Suprapubic skin (tissue), 4 donors: ENCODE measurements around the gene TENM3. TPM values are rescaled to one million over a fixed set of nuclear protein-coding genes. Genes with fewer than 3 reads are reported as not detected.

ENCODE experiments used
- DNase-seq, 2 donors: peaks; one replicate each; pipeline ENCODE4 v3.0.0-alpha.2; 2019; ENCODE audit warnings: low spot score in 2 of 2
- H3K27ac ChIP-seq: fragments of 200-600 bp; sonication (generic); one replicate; pipeline ENCODE4 v1.5.1; 2019
- H3K27me3 ChIP-seq: fragments of 200-600 bp; sonication (generic); one replicate; pipeline ENCODE4 v1.5.1; 2019
- H3K36me3 ChIP-seq: fragments of 200-600 bp; sonication (generic); one replicate; pipeline ENCODE4 v1.5.1; 2019
- H3K4me1 ChIP-seq: fragments of 200-600 bp; sonication (generic); one replicate; pipeline ENCODE4 v1.5.1; 2019
- H3K4me3 ChIP-seq: fragments of 200-600 bp; sonication (generic); one replicate; pipeline ENCODE4 v1.5.1; 2019; ENCODE audit warnings: mild to moderate bottlenecking
- H3K9me3 ChIP-seq: fragments of 200-600 bp; sonication (generic); one replicate; pipeline ENCODE4 v1.5.1; 2019
- EP300 ChIP-seq: sonication (generic); formaldehyde crosslinking; IDR thresholded peaks from one replicate; pipeline ENCODE4 v1.6.1; 2017; ENCODE audit warnings: antibody characterized with exemption
- POLR2A ChIP-seq, 2 donors: fragments of 450-650 bp; IDR thresholded peaks; one replicate each; pipeline ENCODE4 v1.6.1; 2017; ENCODE audit warnings: antibody characterized with exemption in 2 of 2, mild to moderate bottlenecking in 2 of 2, moderate library complexity in 2 of 2
- POLR2AphosphoS5 ChIP-seq, 3 donors: sonication (generic); formaldehyde crosslinking; IDR thresholded peaks; one replicate each; pipeline ENCODE4 v1.6.1; 2017; ENCODE audit warnings: antibody characterized with exemption in 3 of 3
- WGBS: methylation state at CpG from one replicate; pipeline ENCODE4 v1.1.5; 2018; 5-methylcytosine and 5-hydroxymethylcytosine counted together
- total RNA-seq, 4 donors: library from RNA; depleted of rRNA; stranded (reverse); fragments of >200 nt; gene quantifications; one replicate each; pipeline ENCODE4 v1.1.0, GENCODE V29; 2016
- TF ChIP-seq, protein P1 (sequence below), 2 donors: fragments of 200-600 bp in 1 of 2; fragments of 450-650 bp in 1 of 2; sonication (generic) in 1 of 2; IDR thresholded peaks; one replicate each; pipeline ENCODE4 v1.5.1; 2016 to 2019; ENCODE audit warnings: antibody characterized with exemption in 2 of 2, mild to moderate bottlenecking in 1 of 2, moderate library complexity in 1 of 2

The TENM3 gene
- total RNA-seq, 4 donors from 2014 or later = 0.81 to 2.9 (median 1.8) TPM

DNA sequence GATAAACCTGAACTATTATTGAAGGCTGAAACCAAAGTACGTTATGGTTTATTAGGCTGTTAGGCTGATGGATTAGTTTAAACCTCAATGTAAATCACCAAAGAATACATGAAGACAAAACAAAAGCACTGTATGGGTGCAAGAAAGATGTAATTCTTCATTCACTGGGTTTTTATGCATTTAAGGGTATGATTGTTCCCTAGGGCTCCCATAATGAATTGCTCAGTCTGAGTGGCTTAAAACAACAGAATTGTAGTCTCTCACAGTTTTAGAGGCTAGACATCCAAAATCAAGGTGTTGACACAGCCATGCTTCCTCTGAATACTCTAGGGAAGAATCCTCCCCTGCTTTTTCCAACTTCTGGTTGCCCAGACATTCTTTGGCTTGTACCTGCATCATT lies 222.8 kb downstream of the TENM3 start:
- TF ChIP-seq EP300 = no peak
- no peak for TF ChIP-seq POLR2A (IDR thresholded peaks at IDR 0.05)
- TF ChIP-seq, protein P1, sequence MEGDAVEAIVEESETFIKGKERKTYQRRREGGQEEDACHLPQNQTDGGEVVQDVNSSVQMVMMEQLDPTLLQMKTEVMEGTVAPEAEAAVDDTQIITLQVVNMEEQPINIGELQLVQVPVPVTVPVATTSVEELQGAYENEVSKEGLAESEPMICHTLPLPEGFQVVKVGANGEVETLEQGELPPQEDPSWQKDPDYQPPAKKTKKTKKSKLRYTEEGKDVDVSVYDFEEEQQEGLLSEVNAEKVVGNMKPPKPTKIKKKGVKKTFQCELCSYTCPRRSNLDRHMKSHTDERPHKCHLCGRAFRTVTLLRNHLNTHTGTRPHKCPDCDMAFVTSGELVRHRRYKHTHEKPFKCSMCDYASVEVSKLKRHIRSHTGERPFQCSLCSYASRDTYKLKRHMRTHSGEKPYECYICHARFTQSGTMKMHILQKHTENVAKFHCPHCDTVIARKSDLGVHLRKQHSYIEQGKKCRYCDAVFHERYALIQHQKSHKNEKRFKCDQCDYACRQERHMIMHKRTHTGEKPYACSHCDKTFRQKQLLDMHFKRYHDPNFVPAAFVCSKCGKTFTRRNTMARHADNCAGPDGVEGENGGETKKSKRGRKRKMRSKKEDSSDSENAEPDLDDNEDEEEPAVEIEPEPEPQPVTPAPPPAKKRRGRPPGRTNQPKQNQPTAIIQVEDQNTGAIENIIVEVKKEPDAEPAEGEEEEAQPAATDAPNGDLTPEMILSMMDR (IDR thresholded peaks at IDR 0.05) = no peak
- no peak for TF ChIP-seq POLR2AphosphoS5 (IDR thresholded peaks at IDR 0.05)
- H3K9me3 ChIP-seq = no peaks in the 10 kb centered on the region
- DNase-seq = no peak
- H3K27ac ChIP-seq = no peak overlapping the region
- no peaks in the 10 kb centered on the region for H3K4me1 ChIP-seq
- H3K4me3 ChIP-seq = no peak overlapping the region
- no peaks in the 10 kb centered on the region for H3K36me3 ChIP-seq
- no peaks in the 10 kb centered on the region for H3K27me3 ChIP-seq
- 88% methylated on average over 1 of the region's 1 CpG for WGBS

DNA sequence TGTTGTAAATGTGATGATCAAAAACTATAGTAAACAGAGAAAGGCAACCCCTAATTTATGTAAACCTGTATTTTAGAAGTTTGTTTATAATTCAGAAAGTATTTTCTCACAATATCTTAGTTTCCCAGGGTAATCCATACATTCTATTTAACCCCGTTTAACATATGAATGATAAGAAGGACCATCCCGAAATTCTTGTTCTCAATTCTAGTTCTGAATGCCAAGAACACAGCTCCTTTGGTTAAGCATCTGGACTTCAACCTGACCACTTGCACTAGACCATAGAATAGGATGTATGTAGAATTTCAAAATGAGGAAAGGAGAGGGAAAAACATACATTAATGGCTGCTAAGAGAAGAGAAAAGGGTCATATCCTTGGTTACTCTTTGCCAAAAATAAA lies 227.0 kb downstream of the TENM3 start:
- WGBS = 83% methylated on average over 2 of the region's 2 CpGs
- Histone ChIP-seq H3K36me3 (no peaks in the 10 kb centered on the region), H3K27ac (no peak overlapping the region), H3K9me3 (no peaks in the 10 kb centered on the region), H3K27me3 (no peaks in the 10 kb centered on the region), H3K4me1 (no peaks in the 10 kb centered on the region), H3K4me3 (no peak overlapping the region)
- DNase-seq = no peak
- TF ChIP-seq POLR2AphosphoS5 (IDR thresholded peaks at IDR 0.05) (no peak), EP300 (no peak)
- TF ChIP-seq, protein P1 (IDR thresholded peaks at IDR 0.05) = no peak

DNA sequence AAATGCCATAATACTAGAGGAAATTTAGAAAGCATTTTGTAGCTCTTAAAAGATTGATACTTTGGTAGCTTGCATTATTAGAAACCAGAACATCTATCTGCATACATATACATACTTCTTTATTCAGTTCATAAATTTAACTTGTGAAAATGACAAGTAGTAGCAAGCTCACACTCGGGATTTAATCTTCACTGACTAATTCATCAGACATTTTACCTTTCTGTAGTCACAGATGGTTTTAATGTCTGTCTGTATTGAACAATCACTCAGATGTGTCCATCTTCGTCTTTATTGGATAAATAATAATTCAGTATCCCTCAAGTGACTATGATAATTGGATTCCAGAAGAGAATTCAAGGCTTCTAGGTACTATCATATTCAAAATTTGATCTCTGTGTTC lies 232.3 kb downstream of the TENM3 start:
- no peaks in the 10 kb centered on the region for H3K27me3 ChIP-seq
- TF ChIP-seq, protein P1 (IDR thresholded peaks at IDR 0.05) = no peak
- no peak for TF ChIP-seq EP300
- TF ChIP-seq POLR2A (IDR thresholded peaks at IDR 0.05) = no peak
- no peak for TF ChIP-seq POLR2AphosphoS5 (IDR thresholded peaks at IDR 0.05)
- no peak for DNase-seq
- 29% methylated on average over 2 of the region's 2 CpGs for WGBS
- no peaks in the 10 kb centered on the region for H3K4me1 ChIP-seq
- no peaks in the 10 kb centered on the region for H3K36me3 ChIP-seq
- no peaks in the 10 kb centered on the region for H3K9me3 ChIP-seq
- H3K27ac ChIP-seq = no peak overlapping the region
- no peak overlapping the region for H3K4me3 ChIP-seq

DNA sequence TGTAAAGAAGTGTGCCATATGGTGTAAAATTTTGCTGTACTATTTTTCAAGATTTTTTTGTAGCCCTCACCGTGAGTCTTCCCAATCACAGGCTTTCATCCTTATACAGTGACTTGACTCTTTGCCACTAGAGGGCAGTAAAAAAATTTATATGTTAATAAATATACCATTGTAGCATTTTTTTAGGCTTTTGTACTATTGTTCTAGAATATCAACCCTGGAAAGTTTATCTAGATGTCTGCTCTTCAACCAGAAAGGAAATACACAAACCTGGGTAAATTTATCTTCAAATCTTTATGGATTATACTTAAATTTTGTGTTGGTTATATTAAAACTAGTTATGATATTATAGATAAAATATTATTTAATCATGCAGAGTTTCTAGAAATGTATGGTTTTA lies 235.3 kb downstream of the TENM3 start:
- Histone ChIP-seq H3K36me3 (no peaks in the 10 kb centered on the region), H3K4me3 (no peak overlapping the region), H3K9me3 (no peaks in the 10 kb centered on the region), H3K27ac (no peak overlapping the region), H3K4me1 (no peaks in the 10 kb centered on the region), H3K27me3 (no peaks in the 10 kb centered on the region)
- no peak for DNase-seq
- 0% methylated on average over 1 of the region's 1 CpG for WGBS
- TF ChIP-seq EP300 = no peak
- TF ChIP-seq, protein P1 (IDR thresholded peaks at IDR 0.05) = peak in 1 of 2 donors; percentile 41

DNA sequence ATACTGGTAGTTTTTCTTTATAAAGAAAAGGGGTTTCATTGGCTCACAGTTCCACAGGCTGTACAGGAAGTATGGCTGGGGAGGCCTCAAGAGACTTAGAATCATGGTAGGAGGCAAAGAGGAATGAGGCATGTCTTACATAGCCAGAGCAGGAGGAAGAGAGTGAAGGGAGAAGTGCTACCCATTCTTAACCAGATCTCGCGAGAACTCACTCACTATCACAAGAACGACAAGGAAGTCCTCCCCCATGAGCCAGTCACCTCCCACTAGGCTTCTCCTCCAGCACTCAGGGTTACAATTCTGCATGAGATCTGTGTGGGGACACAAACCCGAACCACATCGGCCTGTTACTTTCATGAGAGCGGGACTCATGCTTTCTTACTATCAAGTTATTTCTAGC lies 240.5 kb downstream of the TENM3 start:
- no peaks in the 10 kb centered on the region for H3K9me3 ChIP-seq
- H3K4me3 ChIP-seq = no peak overlapping the region
- no peak for DNase-seq
- no peak for TF ChIP-seq EP300
- no peak for TF ChIP-seq POLR2A (IDR thresholded peaks at IDR 0.05)
- TF ChIP-seq, protein P1 (IDR thresholded peaks at IDR 0.05) = no peak
- no peak for TF ChIP-seq POLR2AphosphoS5 (IDR thresholded peaks at IDR 0.05)
- no peaks in the 10 kb centered on the region for H3K4me1 ChIP-seq
- no peak overlapping the region for H3K27ac ChIP-seq
- H3K27me3 ChIP-seq = no peaks in the 10 kb centered on the region
- WGBS = 82% methylated on average over 6 of the region's 6 CpGs
- no peaks in the 10 kb centered on the region for H3K36me3 ChIP-seq
